Measurements from ENCODE around the gene SHH. TPM values are rescaled to one million over a fixed set of nuclear protein-coding genes. Genes with fewer than 3 reads are reported as not detected.

SHH gene
- total RNA-seq, 3 donors from 2014 or later (not counting 1 experiment from before 2014, with no cell fraction given) = not detected

GRCh38 chr7:155765458-155765857, 46.8 kb downstream of the SHH start:
- H3K36me3 Mint-ChIP-seq = peaks cover 7% of the 10 kb centered on the region
- H3K4me3 ChIP-seq (ENCODE audit: low read length) = no peak overlapping the region
- H3K27ac ChIP-seq (ENCODE audit: low read length) = no peak overlapping the region
- H3K4me1 ChIP-seq (ENCODE audit: control insufficient read depth, insufficient read depth, low read length) = peaks cover 35% of the 10 kb centered on the region
- H3K9me3 Mint-ChIP-seq = no peaks in the 10 kb centered on the region
- H3K4me3 Mint-ChIP-seq = peak overlapping the region; percentile 53
- DNase-seq (no peak), ATAC-seq (no peak)
- no peaks in the 10 kb centered on the region for H3K27me3 ChIP-seq (ENCODE audit: control insufficient read depth, insufficient read depth, low read length)
- H3K27ac Mint-ChIP-seq = peak overlapping the region in 1 of 2 donors; percentile 8
- TF ChIP-seq CTCF (IDR thresholded peaks at IDR 0.05) = no peak
- H3K27me3 Mint-ChIP-seq (ENCODE audit: low read depth in 2 of 2) = no peaks in the 10 kb centered on the region
- H3K9me3 ChIP-seq (ENCODE audit: control insufficient read depth, insufficient read depth, low read length) = no peaks in the 10 kb centered on the region
- 97% methylated on average over 8 of the region's 8 CpGs for WGBS (ENCODE audit: insufficient coverage)
- peaks cover 31% of the 10 kb centered on the region for H3K36me3 ChIP-seq (ENCODE audit: control insufficient read depth, insufficient read depth, low read length)
- peaks cover 57 to 64% of the 10 kb centered on the region in 2 donors for H3K4me1 Mint-ChIP-seq
- intact Hi-C loops (cut with micrococcal nuclease) = loop anchor here (10.0 kb wide), 1 partner anchor 391 kb away; no protein-coding TSS in a partner anchor

- H3K27ac ChIP-seq (ENCODE audit: low read length) = peak overlapping the region; percentile 68
- ATAC-seq = peak; percentile 28 to 51 (median 38)
- no peak overlapping the region for H3K4me3 ChIP-seq (ENCODE audit: low read length)
- peaks cover 27% of the 10 kb centered on the region for H3K36me3 ChIP-seq (ENCODE audit: control insufficient read depth, insufficient read depth, low read length)
- Mint-ChIP-seq H3K4me1 (peaks cover 57 to 69% of the 10 kb centered on the region in 2 donors), H3K9me3 (no peaks in the 10 kb centered on the region), H3K4me3 (peak overlapping the region; percentile 88), H3K27ac (peak overlapping the region; percentile 93 to 97), H3K36me3 (peaks cover under 1% of the 10 kb centered on the region), H3K27me3 (ENCODE audit: low read depth in 2 of 2) (no peaks in the 10 kb centered on the region)
- no peaks in the 10 kb centered on the region for H3K9me3 ChIP-seq (ENCODE audit: control insufficient read depth, insufficient read depth, low read length)
- intact Hi-C loops (cut with micrococcal nuclease) = loop anchor here (5.0 to 10.0 kb wide), 2 partner anchors 37 to 390 kb away; no protein-coding TSS in a partner anchor
- WGBS (ENCODE audit: insufficient coverage) = 41% methylated on average over 7 of the region's 7 CpGs
- no peaks in the 10 kb centered on the region for H3K27me3 ChIP-seq (ENCODE audit: control insufficient read depth, insufficient read depth, low read length)
- TF ChIP-seq CTCF (IDR thresholded peaks at IDR 0.05) = no peak
- peaks cover 35% of the 10 kb centered on the region for H3K4me1 ChIP-seq (ENCODE audit: control insufficient read depth, insufficient read depth, low read length)
- DNase-seq = peak in 1 of 2 donors; percentile 60
These were observed 47.8 kb downstream of the SHH start for GRCh38 chr7:155764438-155764793.

GRCh38 chr7:155763691-155764437, 48.4 kb downstream of the SHH start:
- Histone ChIP-seq H3K27ac (ENCODE audit: low read length) (peak overlapping the region; percentile 68), H3K36me3 (ENCODE audit: control insufficient read depth, insufficient read depth, low read length) (peaks cover 23% of the 10 kb centered on the region), H3K4me1 (ENCODE audit: control insufficient read depth, insufficient read depth, low read length) (peaks cover 33% of the 10 kb centered on the region), H3K4me3 (ENCODE audit: low read length) (peak overlapping the region; percentile 1), H3K27me3 (ENCODE audit: control insufficient read depth, insufficient read depth, low read length) (no peaks in the 10 kb centered on the region), H3K9me3 (ENCODE audit: control insufficient read depth, insufficient read depth, low read length) (no peaks in the 10 kb centered on the region)
- peak; percentile 49 to 76 for DNase-seq
- WGBS (ENCODE audit: insufficient coverage) = 6% methylated on average over 27 of the region's 27 CpGs
- peak; percentile 79 to 81 (median 81) for ATAC-seq
- peak overlapping the region; percentile 93 to 97 for H3K27ac Mint-ChIP-seq
- intact Hi-C loops (cut with micrococcal nuclease) = loop anchor here (5.0 to 10.0 kb wide), 2 partner anchors 37 to 389 kb away; no protein-coding TSS in a partner anchor
- no peak for TF ChIP-seq CTCF (IDR thresholded peaks at IDR 0.05)
- peaks cover 57 to 69% of the 10 kb centered on the region in 2 donors for H3K4me1 Mint-ChIP-seq
- no peaks in the 10 kb centered on the region for H3K27me3 Mint-ChIP-seq (ENCODE audit: low read depth in 2 of 2)
- no peaks in the 10 kb centered on the region for H3K36me3 Mint-ChIP-seq
- no peaks in the 10 kb centered on the region for H3K9me3 Mint-ChIP-seq
- H3K4me3 Mint-ChIP-seq = peak overlapping the region; percentile 88

Measured in natural killer cell (primary cell).